ENCODE results near the gene IGF2BP1. TPM values are rescaled to one million over a fixed set of nuclear protein-coding genes. Genes with fewer than 3 reads are reported as not detected.

IGF2BP1 gene
- 0.20 and 0.65 TPM in 2 replicates for total RNA-seq

- DNase-seq (ENCODE audit: low read depth in 2 of 2): peak in 1 of 2 donors; percentile 34
These were observed at the start of gene IGF2BP1 for GRCh38 chr17:48997103-48997826. Gene IGF2BP1, plus strand, starts transcription at chr17:48997385. Its CDS starts 361 bp downstream, at chr17:48997746.

GRCh38 chr17:48951572-48951971 is 45.6 kb upstream of the IGF2BP1 start:
- DNase-seq (ENCODE audit: low read depth in 2 of 2): no peak

- DNase-seq (ENCODE audit: low read depth in 2 of 2): peak; percentile 41 to 46
These were observed 44.3 kb upstream of the IGF2BP1 start for GRCh38 chr17:48952904-48953303.

- peak; percentile 37 to 63 for DNase-seq (ENCODE audit: low read depth in 2 of 2)
These were observed 42.9 kb upstream of the IGF2BP1 start for GRCh38 chr17:48954300-48954755.

GRCh38 chr17:48960834-48961515 is 36.2 kb upstream of the IGF2BP1 start:
- no peak for DNase-seq (ENCODE audit: low read depth in 2 of 2)

GRCh38 chr17:48961516-48962233 is 35.5 kb upstream of the IGF2BP1 start:
- DNase-seq (ENCODE audit: low read depth in 2 of 2): peak in 1 of 2 donors; percentile 45

GRCh38 chr17:48970224-48970623 is 27.0 kb upstream of the IGF2BP1 start:
- DNase-seq (ENCODE audit: low read depth in 2 of 2): no peak

- no peak for DNase-seq (ENCODE audit: low read depth in 2 of 2)
These were observed 26.1 kb upstream of the IGF2BP1 start for GRCh38 chr17:48970865-48971687.

- no peak for DNase-seq (ENCODE audit: low read depth in 2 of 2)
These were observed 24.5 kb upstream of the IGF2BP1 start for GRCh38 chr17:48972749-48973097.

- no peak for DNase-seq (ENCODE audit: low read depth in 2 of 2)
These were observed 23.4 kb upstream of the IGF2BP1 start for GRCh38 chr17:48973806-48974205.

- no peak for DNase-seq (ENCODE audit: low read depth in 2 of 2)
These were observed 15.2 kb upstream of the IGF2BP1 start for GRCh38 chr17:48981927-48982539.

GRCh38 chr17:48985436-48986245 is 11.5 kb upstream of the IGF2BP1 start:
- no peak for DNase-seq (ENCODE audit: low read depth in 2 of 2)

GRCh38 chr17:48989100-48989499 is 8.1 kb upstream of the IGF2BP1 start:
- no peak for DNase-seq (ENCODE audit: low read depth in 2 of 2)

- no peak for DNase-seq (ENCODE audit: low read depth in 2 of 2)
These were observed 6.3 kb upstream of the IGF2BP1 start for GRCh38 chr17:48990882-48991357.

GRCh38 chr17:48992444-48992843 is 4.7 kb upstream of the IGF2BP1 start:
- no peak for DNase-seq (ENCODE audit: low read depth in 2 of 2)

- no peak for DNase-seq (ENCODE audit: low read depth in 2 of 2)
These were observed 3.9 kb upstream of the IGF2BP1 start for GRCh38 chr17:48993305-48993704.

GRCh38 chr17:48993951-48994350 is 3.2 kb upstream of the IGF2BP1 start:
- DNase-seq (ENCODE audit: low read depth in 2 of 2): no peak

- no peak for DNase-seq (ENCODE audit: low read depth in 2 of 2)
These were observed 2.5 kb upstream of the IGF2BP1 start for GRCh38 chr17:48994549-48995303.

GRCh38 chr17:48995304-48995973 is 1.7 kb upstream of the IGF2BP1 start:
- no peak for DNase-seq (ENCODE audit: low read depth in 2 of 2)
